K562 (cell line): Measurements from ENCODE around the gene FKBP2. TPM values are rescaled to one million over a fixed set of nuclear protein-coding genes. Genes with fewer than 3 reads are reported as not detected.

Experiments used
- ATAC-seq: fragments of 200-7000 bp; cut with Tn5 transposase; 3 replicates; pipeline ENCODE4 v1.9.1; 2020; ENCODE audit warnings: moderate library complexity
- BruUV-seq: library from RNA; stranded (reverse); fragments of 400-500 nt; replicated peaks from 2 replicates; lab custom pipeline; 2021; lab: Mats Ljungman, UMichigan
- CTCF ChIA-PET: fragments of 300-600 bp; formaldehyde crosslinking; extraction: SDS; loops from one replicate; lab custom pipeline; 2021; ENCODE audit warnings: low intra/inter-chr PET ratio; lab: Yijun Ruan, JAX
- POLR2A ChIA-PET: fragments of 300-600, 350-650 bp; sonication (Branson Sonifier 250); formaldehyde crosslinking; extraction: SDS; loops from one replicate; lab custom pipeline; 2021; ENCODE audit warnings: antibody characterized with exemption, inconsistent platforms; lab: Yijun Ruan, JAX
- DNase-seq, 4 experiments: peaks; one replicate each; pipeline versions ENCODE4 v3.0.0 to v3.0.0-alpha.2; 2011 to 2018; ENCODE audit warnings: low spot score in 3 of 4, mixed read lengths in 3 of 4; ENCODE audit errors: extremely low read depth in 1 of 4
- FAIRE-seq: peaks from 2 replicates; lab custom pipeline; 2011; peaks lifted over from hg19 to GRCh38; lab: Jason Lieb, UNC
- H2AFZ ChIP-seq: 2 replicates; pipeline ENCODE4 v1.6.0; 2011; ENCODE audit warnings: low read depth, low read length, control low read depth, inconsistent platforms
- H3K27ac ChIP-seq: fragments of 200-600 bp; 3 replicates; pipeline ENCODE4 v1.8.0; 2011; ENCODE audit warnings: low read depth, mild to moderate bottlenecking, control low read depth, inconsistent platforms, low read length, moderate library complexity, mixed read lengths; ENCODE audit errors: extremely low read depth
- H3K27me3 ChIP-seq, 2 experiments: fragments of 300-600 bp in 1 of 2; 2 replicates in 1 of 2; 3 replicates in 1 of 2; pipeline versions ENCODE4 v1.6.0 to v1.8.0; 2011; ENCODE audit warnings: inconsistent platforms in 2 of 2, low read length in 2 of 2, mild to moderate bottlenecking in 1 of 2, mixed read lengths in 1 of 2, moderate library complexity in 1 of 2; ENCODE audit not compliant: control insufficient read depth in 2 of 2, insufficient read depth in 2 of 2
- H3K36me3 ChIP-seq: fragments of 300-600 bp; 3 replicates; pipeline ENCODE4 v1.8.0; 2011; ENCODE audit warnings: mild to moderate bottlenecking, low read length, inconsistent platforms; ENCODE audit not compliant: control insufficient read depth, insufficient read depth
- H3K4me1 ChIP-seq, 2 experiments: fragments of 200-600 bp in 1 of 2; replicated peaks in 1 of 2; 2 replicates in 1 of 2; 3 replicates in 1 of 2; pipeline versions ENCODE4 v1.5.1 to v1.8.0; 2011; ENCODE audit warnings: inconsistent platforms in 2 of 2, low read length in 2 of 2, mild to moderate bottlenecking in 1 of 2, mixed read lengths in 1 of 2, moderate library complexity in 1 of 2; ENCODE audit not compliant: control insufficient read depth in 2 of 2, insufficient read depth in 2 of 2
- H3K4me2 ChIP-seq: 2 replicates; pipeline ENCODE4 v1.6.1; 2011; ENCODE audit warnings: low read length, control low read depth, inconsistent platforms, mixed read lengths; ENCODE audit not compliant: insufficient read depth
- H3K4me3 ChIP-seq: fragments of 200-600 bp; sonication (generic), shearing (Covaris generic); 2 replicates; pipeline ENCODE4 v1.5.1; 2016; ENCODE audit warnings: control low read depth, inconsistent platforms
- H3K79me2 ChIP-seq: fragments of 200-600 bp; 3 replicates; pipeline ENCODE4 v1.8.0; 2011; ENCODE audit warnings: low read length, inconsistent platforms; ENCODE audit not compliant: control insufficient read depth, insufficient read depth
- H3K9ac ChIP-seq, 2 experiments: 2 replicates each; pipeline versions ENCODE4 v1.6.0 to v1.6.1; 2011; ENCODE audit warnings: low read depth in 2 of 2, low read length in 2 of 2, control low read depth in 1 of 2, inconsistent platforms in 1 of 2, mild to moderate bottlenecking in 1 of 2, mixed read lengths in 1 of 2; ENCODE audit not compliant: insufficient read depth in 1 of 2
- H3K9me1 ChIP-seq: one replicate; pipeline ENCODE4 v1.6.0; 2011; ENCODE audit warnings: inconsistent platforms, mild to moderate bottlenecking, low read length, moderate library complexity; ENCODE audit not compliant: control insufficient read depth, insufficient read depth
- H3K9me3 ChIP-seq: replicated peaks from 2 replicates; pipeline ENCODE4 v1.5.1; 2011; ENCODE audit warnings: low read depth, low read length, inconsistent platforms; ENCODE audit not compliant: control insufficient read depth, insufficient read depth
- H4K20me1 ChIP-seq: replicated peaks from 2 replicates; pipeline ENCODE4 v1.6.1; 2011; ENCODE audit warnings: low read length, inconsistent platforms, mixed read lengths; ENCODE audit not compliant: control insufficient read depth, insufficient read depth
- CBFA2T3 ChIP-seq: fragments of 450-650 bp; IDR thresholded peaks from 2 replicates; pipeline ENCODE4 v1.6.1; 2017
- CBX2 ChIP-seq: fragments of 200-600 bp; sonication (generic); IDR thresholded peaks from one replicate; pipeline ENCODE4 v1.6.1; 2012; ENCODE audit warnings: mild to moderate bottlenecking, low read length, inconsistent platforms; ENCODE audit not compliant: insufficient read depth, poor library complexity, severe bottlenecking
- ETV1 ChIP-seq: fragments of 450-650 bp; conservative IDR thresholded peaks from 2 replicates; pipeline ENCODE4 v1.6.1; 2016; ENCODE audit warnings: missing genetic modification characterization, control low read depth, low read depth, missing compliant biosample characterization
- PTTG1 ChIP-seq: fragments of 450-650 bp; IDR thresholded peaks from 2 replicates; pipeline ENCODE4 v1.6.1; 2016; ENCODE audit warnings: low read depth, mild to moderate bottlenecking, missing genetic modification characterization, missing compliant biosample characterization
- RBFOX2 ChIP-seq: fragments of 200-400 bp; formaldehyde crosslinking; IDR thresholded peaks from 2 replicates; pipeline ENCODE4 v1.6.1; 2017; ENCODE audit warnings: low read depth, mild to moderate bottlenecking, low read length, moderate library complexity
- TGIF2 ChIP-seq: sonication (generic); formaldehyde crosslinking; IDR thresholded peaks from 2 replicates; pipeline ENCODE4 v1.8.1; 2022; ENCODE audit warnings: mild to moderate bottlenecking, missing genetic modification reagents, moderate library complexity
- ZNF316 ChIP-seq: fragments of 450-650 bp; IDR thresholded peaks from 2 replicates; pipeline ENCODE4 v1.6.1; 2016
- WGBS: fragments of 100-300 bp; shearing (Covaris generic); methylation state at CpG from one replicate; pipeline ENCODE4 v1.1.6; 2016; ENCODE audit warnings: low coverage, mixed read lengths; ENCODE audit not compliant: insufficient coverage; ENCODE audit errors: missing lambda C conversion rate; 5-methylcytosine and 5-hydroxymethylcytosine counted together
- in situ Hi-C: fragments of 300-500 bp; cut with MboI; formaldehyde crosslinking; loops from 4 replicates; pipeline ENCODE4 v1.15.0; 2018; ENCODE audit warnings: inconsistent platforms, mixed read lengths
- intact Hi-C: fragments of 100-400 bp; cut with micrococcal nuclease; formaldehyde crosslinking; loops from 2 replicates; pipeline ENCODE4 v1.14.2; 2022
- polyA plus RNA-seq, 8 experiments: library from polyadenylated mRNA; depleted of rRNA in 4 of 8; stranded (reverse) in 5 of 8; unstranded in 3 of 8; fragments of >200 nt; fragmentation: Nextera tagmentation in 2 of 8; fragmentation: Illumina TruSeq in 1 of 8; extraction: Ambion mirVana in 2 of 8; extraction: Trizol in 1 of 8; gene quantifications; 2 replicates each; pipeline versions ENCODE4 v1.2.1 to v1.2.3, GENCODE V29; 2011 to 2014; ENCODE audit warnings: inconsistent platforms in 1 of 8, missing spikeins in 1 of 8
- total RNA-seq, 7 experiments: library from RNA; depleted of rRNA in 6 of 7; stranded (reverse); fragments of >200 nt in 6 of 7; fragmentation: Illumina TruSeq in 2 of 7; extraction: Trizol in 2 of 7; gene quantifications; 2 replicates each; pipeline versions ENCODE4 v1.2.1 to v1.2.3, GENCODE V29; 2011 to 2021; ENCODE audit warnings: low replicate concordance in 1 of 7

FKBP2 gene
- total and polyA plus RNA-seq, 9 of the 15 experiments (the other 6 are each of a cell fraction or from before 2014, with no cell fraction given), result 3.5 to 151 (median 58.1) TPM

DNA sequence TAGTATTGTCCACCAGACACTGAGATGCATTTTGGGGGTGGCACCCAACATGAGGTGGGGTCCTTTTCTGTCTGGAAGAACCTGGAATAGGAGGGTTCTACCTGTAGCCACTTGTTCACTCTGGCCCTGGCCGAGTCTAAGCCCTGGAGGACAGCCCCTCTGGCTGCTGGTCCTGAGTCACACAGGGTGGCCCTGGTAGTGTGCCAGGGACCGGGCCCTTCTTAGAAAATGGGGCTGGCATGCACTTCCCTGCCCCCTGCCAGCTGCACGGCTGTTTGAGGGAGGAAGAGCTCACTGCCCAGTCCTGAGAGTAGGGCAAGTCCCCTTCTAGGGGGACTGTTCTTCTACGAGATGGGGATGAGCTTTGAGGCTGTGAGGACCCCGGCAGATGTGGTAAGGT, 12.6 kb downstream of the FKBP2 start (continued):
- no peak for TF ChIP-seq CBFA2T3
- TF ChIP-seq CBX2, result no peak
- TF ChIP-seq ETV1 (tag), result no peak

DNA sequence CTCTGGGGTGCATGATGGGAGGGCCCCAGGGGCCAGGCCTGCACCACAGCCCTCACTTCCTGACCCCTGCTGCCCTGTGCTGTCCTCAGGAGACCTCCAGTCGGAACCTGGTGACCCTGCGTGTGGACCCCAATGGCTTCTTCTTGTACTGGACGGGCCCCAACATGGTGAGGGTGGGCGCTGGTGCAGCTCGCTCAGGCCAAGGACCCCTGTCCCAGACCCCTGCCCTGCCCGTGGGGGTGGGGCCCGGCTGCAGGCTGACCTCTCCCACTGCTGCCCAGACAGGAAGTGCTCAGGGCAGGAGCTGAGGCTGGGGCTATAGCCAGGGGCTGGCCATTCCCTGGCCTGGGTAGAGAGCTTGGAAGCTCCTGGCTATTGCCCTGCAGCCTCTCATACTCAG, 13.4 kb downstream of the FKBP2 start:
- no peaks in the 10 kb centered on the region for H3K9me1 ChIP-seq
- ChIA-PET CTCF (no interaction called here), POLR2A (interaction anchor here (0.5 kb wide), 1 partner anchor 295 kb away, joined by 4 read pairs; no protein-coding TSS in a partner anchor)
- H3K27ac ChIP-seq, result no peak overlapping the region
- H3K27me3 ChIP-seq, result no peaks in the 10 kb centered on the region
- H3K4me1 ChIP-seq, result peaks cover 14 to 78% of the 10 kb centered on the region in 2 experiments; a peak in 4 of 5 replicates
- H3K4me3 ChIP-seq, result no peak overlapping the region
- 93% methylated on average over 5 of the region's 7 CpGs for WGBS
- H3K36me3 ChIP-seq, result peaks cover 55% of the 10 kb centered on the region; the same call in 2 of the 3 replicates
- no peak for FAIRE-seq
- no peak for DNase-seq
- intact Hi-C loops, result no loop called here
- H2AFZ ChIP-seq, result no peak overlapping the region
- no peak overlapping the region for H3K4me2 ChIP-seq
- ATAC-seq, result no peak
- no TSS peak for BruUV-seq
- peak overlapping the region in 1 of 2 experiments; percentile 47; a peak in 2 of 4 replicates for H3K9ac ChIP-seq
- peaks cover 27% of the 10 kb centered on the region for H3K79me2 ChIP-seq
- H4K20me1 ChIP-seq, result peaks cover 7% of the 10 kb centered on the region
- no peaks in the 10 kb centered on the region for H3K9me3 ChIP-seq
- no peak for TF ChIP-seq PTTG1 (tag)
- TF ChIP-seq RBFOX2, result 0 out of 2 replicates have a peak, but pooled peaks have one; percentile 37
- TF ChIP-seq ZNF316, result peak; percentile 49
- TF ChIP-seq TGIF2 (CRISPR knock-in tag), result no peak
- in situ Hi-C loops, result no loop called here
